Left lung (tissue), 10 donors: Measurements from ENCODE around the gene ZNF227. TPM values are rescaled to one million over a fixed set of nuclear protein-coding genes. Genes with fewer than 3 reads are reported as not detected.
"Not testable (repeated sequence)": the region's sequence is repeated elsewhere in the genome, so short reads cannot be mapped to it uniquely, and the experiment has no call there.

Experiments used
- ATAC-seq: fragments of 200-7000 bp; cut with Tn5 transposase; one replicate; pipeline ENCODE4 v1.9.1; 2020; ENCODE audit warnings: moderate library complexity
- DNase-seq, 4 donors: peaks; one replicate each; pipeline ENCODE4 v3.0.0-alpha.2; 2013 to 2020
- H3K27ac ChIP-seq, 2 donors: fragments of 200-600 bp; sonication (generic) in 1 of 2; one replicate each; pipeline versions ENCODE4 v1.5.0 to v1.8.0; 2020 to 2021
- H3K27me3 ChIP-seq, 2 donors: fragments of 200-600 bp; sonication (generic) in 1 of 2; one replicate each; pipeline versions ENCODE4 v1.5.0 to v1.8.0; 2020 to 2021
- H3K36me3 ChIP-seq, 2 donors: fragments of 200-600 bp; sonication (generic) in 1 of 2; one replicate each; pipeline versions ENCODE4 v1.5.0 to v1.8.0; 2020 to 2021
- H3K4me1 ChIP-seq, 2 donors: fragments of 200-600 bp; one replicate each; pipeline ENCODE4 v1.8.0; 2021
- H3K4me3 ChIP-seq, 2 donors: fragments of 200-600 bp; sonication (generic) in 1 of 2; one replicate each; pipeline versions ENCODE4 v1.5.0 to v1.8.0; 2020 to 2021; ENCODE audit warnings: mild to moderate bottlenecking in 1 of 2
- H3K9me3 ChIP-seq, 2 donors: fragments of 200-600 bp; sonication (generic) in 1 of 2; one replicate each; pipeline versions ENCODE4 v1.5.0 to v1.8.0; 2020 to 2021
- CTCF ChIP-seq, 2 donors: fragments of 200-600 bp; sonication (generic) in 1 of 2; IDR thresholded peaks; one replicate each; pipeline versions ENCODE4 v1.5.0 to v1.8.0; 2021; ENCODE audit warnings: antibody characterized with exemption in 2 of 2
- intact Hi-C, 2 donors: fragments of 100-400 bp; cut with DNase I; formaldehyde crosslinking; loops; one replicate each; pipeline versions ENCODE4 v1.11.2 to v1.14.2; 2022
- polyA plus RNA-seq, 6 donors: library from polyadenylated mRNA; unstranded; fragments of 120-200 nt; gene quantifications; one replicate each; pipeline ENCODE4 v1.2.1, GENCODE V29; 2013; ENCODE audit not compliant: insufficient read length in 6 of 6
- total RNA-seq, 2 donors: library from RNA; stranded (reverse); fragmentation: NEBNext Ultra II Directional; extraction: Animal tissue kit (Norgen Biotek cat#: 25700); gene quantifications; one replicate each; pipeline ENCODE4 v1.2.1, GENCODE V29; 2021
- donor health status: DM: no; HTN: yes; CAD: no.
- donor health status: DM: no; HTN: no; CAD: no.

ZNF227 gene
- total and polyA plus RNA-seq, 8 donors = 13.3 to 34.9 (median 27.0) TPM

- H3K4me3 ChIP-seq = no peak overlapping the region
- no peak for ATAC-seq
- H3K27me3 ChIP-seq = no peaks in the 10 kb centered on the region
- H3K27ac ChIP-seq = no peak overlapping the region
- DNase-seq = no peak
- intact Hi-C loops = no loop called here
- H3K36me3 ChIP-seq = no peaks in the 10 kb centered on the region
- H3K9me3 ChIP-seq = peaks cover 0 to 89% of the 10 kb centered on the region in 2 donors
- H3K4me1 ChIP-seq = no peaks in the 10 kb centered on the region
- TF ChIP-seq CTCF (IDR thresholded peaks at IDR 0.05) = no peak
Observed at GRCh38 chr19:44196772-44197171, 15.6 kb upstream of the ZNF227 start.

DNA sequence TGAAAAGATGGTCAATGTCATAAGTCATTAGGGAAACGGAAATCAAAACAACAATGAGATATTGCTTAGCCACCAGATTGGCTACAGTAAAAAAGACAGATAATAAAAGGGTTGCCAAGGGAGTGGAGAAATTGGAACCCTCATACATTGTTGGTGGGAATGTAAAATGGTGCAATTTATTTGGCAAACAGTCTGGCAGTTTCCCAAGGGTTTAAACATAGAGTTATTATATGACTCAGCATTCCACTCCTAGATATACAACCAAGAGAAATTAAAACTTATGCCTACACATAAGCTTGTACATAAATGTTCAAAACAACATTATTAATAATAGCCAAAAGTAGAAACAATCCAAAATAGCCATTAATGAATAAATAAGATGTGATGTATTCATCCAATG lies 9.9 kb upstream of the ZNF227 start:
- no peaks in the 10 kb centered on the region for H3K4me1 ChIP-seq
- intact Hi-C loops = no loop called here

GRCh38 chr19:44202974-44203373 lies 9.4 kb upstream of the ZNF227 start:
- intact Hi-C loops = no loop called here
- no peak for TF ChIP-seq CTCF (IDR thresholded peaks at IDR 0.05)
- Histone ChIP-seq H3K27me3 (no peaks in the 10 kb centered on the region), H3K9me3 (peaks cover 0 to 76% of the 10 kb centered on the region in 2 donors), H3K4me1 (no peaks in the 10 kb centered on the region), H3K36me3 (no peaks in the 10 kb centered on the region), H3K27ac (no peak overlapping the region), H3K4me3 (no peak overlapping the region)
- ATAC-seq (no peak), DNase-seq (no peak)

More for the DNA sequence above, 9.9 kb upstream of the ZNF227 start:
- Histone ChIP-seq H3K27ac (no peak overlapping the region), H3K36me3 (no peaks in the 10 kb centered on the region), H3K4me3 (no peak overlapping the region), H3K27me3 (no peaks in the 10 kb centered on the region), H3K9me3 (peaks cover 0 to 77% of the 10 kb centered on the region in 2 donors)
- no peak for ATAC-seq
- TF ChIP-seq CTCF (IDR thresholded peaks at IDR 0.05) = no peak
- no peak for DNase-seq

DNA sequence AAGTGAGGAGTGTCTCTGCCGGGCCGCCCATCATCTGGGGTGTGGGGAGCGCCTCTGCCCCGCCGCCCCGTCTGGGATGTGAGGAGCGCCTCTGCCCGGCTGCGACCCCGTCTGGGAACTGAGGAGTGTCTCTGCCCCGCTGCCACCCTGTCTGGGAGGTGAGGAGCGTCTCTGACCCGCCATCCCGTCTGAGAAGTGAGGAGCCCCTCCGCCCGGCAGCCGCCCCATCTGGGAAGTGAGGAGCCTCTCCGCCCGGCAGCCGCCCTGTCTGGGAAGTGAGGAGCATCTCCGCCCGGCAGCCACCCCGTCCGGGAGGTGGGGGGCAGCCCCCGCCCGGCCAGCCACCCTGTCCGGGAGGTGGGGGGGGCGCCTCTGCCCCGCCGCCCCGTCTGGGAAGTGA lies 8.5 kb upstream of the ZNF227 start:
- H3K4me1 ChIP-seq, H3K27ac ChIP-seq, ATAC-seq, DNase-seq, H3K4me3 ChIP-seq, intact Hi-C loops, H3K27me3 ChIP-seq, H3K36me3 ChIP-seq: not testable (repeated sequence)
- peaks cover 0 to 72% of the 10 kb centered on the region in 2 donors for H3K9me3 ChIP-seq

DNA sequence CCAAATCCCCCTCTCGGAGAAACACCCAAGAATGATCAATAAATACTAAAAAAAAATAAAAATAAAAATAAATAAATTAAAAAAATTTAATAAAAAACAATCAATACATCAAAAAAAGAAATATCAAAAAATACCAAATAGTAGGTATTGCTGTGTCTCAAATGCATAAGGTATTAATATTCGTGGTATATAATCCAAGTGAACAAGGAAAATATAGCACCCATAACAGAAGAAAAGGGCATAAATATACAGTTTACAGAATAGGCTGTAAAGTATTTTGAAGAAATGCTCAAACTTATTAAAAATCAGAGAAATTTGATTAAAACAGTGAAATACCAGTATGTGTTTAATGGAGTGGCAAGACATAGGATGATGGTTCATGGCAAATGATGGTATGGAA lies 7.6 kb upstream of the ZNF227 start:
- Histone ChIP-seq H3K27ac (no peak overlapping the region), H3K9me3 (peaks cover 0 to 63% of the 10 kb centered on the region in 2 donors), H3K4me1 (peaks cover 0 to 4% of the 10 kb centered on the region in 2 donors), H3K4me3 (no peak overlapping the region), H3K36me3 (no peaks in the 10 kb centered on the region), H3K27me3 (no peaks in the 10 kb centered on the region)
- no peak for TF ChIP-seq CTCF (IDR thresholded peaks at IDR 0.05)
- intact Hi-C loops = no loop called here
- ATAC-seq (no peak), DNase-seq (no peak)

- intact Hi-C loops = no loop called here
- peak overlapping the region; percentile 79 to 94 for H3K27ac ChIP-seq
- H3K4me3 ChIP-seq = peak overlapping the region; percentile 58 to 85
- no peak for TF ChIP-seq CTCF (IDR thresholded peaks at IDR 0.05)
- peaks cover 0 to 44% of the 10 kb centered on the region in 2 donors for H3K9me3 ChIP-seq
- no peaks in the 10 kb centered on the region for H3K36me3 ChIP-seq
- DNase-seq (peak; percentile 91 to 95 (median 92)), ATAC-seq (peak; percentile 98)
- H3K4me1 ChIP-seq = peaks cover 0 to 4% of the 10 kb centered on the region in 2 donors
- no peaks in the 10 kb centered on the region for H3K27me3 ChIP-seq
Observed at GRCh38 chr19:44207126-44207803, 5.1 kb upstream of the ZNF227 start.
